GM21576 (cell line): Measurements from ENCODE around the gene LEMD1.

Experiments
- ATAC-seq: cut with Tn5 transposase; IDR thresholded peaks from one replicate; pipeline ENCODE4 v1.9.1; 2021; ENCODE audit warnings: mild to moderate bottlenecking, moderate library complexity; ENCODE audit not compliant: unreplicated experiment

The LEMD1 gene

DNA sequence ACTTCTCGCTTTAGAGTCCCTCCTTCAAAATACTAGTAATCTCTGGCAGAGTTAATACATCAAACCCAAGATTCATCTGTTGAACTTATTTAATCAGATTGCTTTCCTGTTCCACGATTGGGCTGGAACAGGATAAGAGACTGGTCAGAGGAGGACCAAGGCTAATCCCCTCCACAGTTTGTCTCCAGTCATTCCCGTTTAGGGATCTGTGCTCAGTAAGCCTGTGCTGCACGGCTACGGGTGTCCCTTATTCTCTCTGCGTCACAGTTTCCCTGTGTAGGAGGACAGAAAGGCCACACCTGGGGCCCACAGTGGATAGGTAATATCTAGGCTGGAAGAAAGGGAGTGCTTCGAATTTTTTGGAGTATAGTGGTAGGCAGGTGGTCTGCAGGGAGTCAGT lies 83.8 kb downstream of the LEMD1 start:
- no peak for ATAC-seq

DNA sequence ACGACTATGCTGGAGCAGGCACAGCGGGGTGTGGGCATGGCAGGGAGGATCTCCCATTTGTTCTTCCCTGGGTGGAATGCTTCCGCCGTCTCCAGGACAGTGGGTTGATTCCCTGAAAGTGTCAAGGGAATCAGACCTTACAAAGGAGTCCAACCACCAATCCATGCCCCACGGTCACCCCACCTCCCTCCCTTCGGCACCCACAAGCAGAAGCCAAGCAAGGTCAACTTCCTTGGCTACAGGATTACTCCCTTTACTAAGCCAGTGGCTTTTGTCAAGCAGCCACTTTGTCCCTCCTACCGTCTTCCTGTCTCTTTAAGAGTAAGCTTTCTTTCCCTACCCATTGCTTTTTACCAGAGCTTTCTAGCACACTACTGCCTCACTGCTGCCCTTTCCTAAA lies 84.4 kb downstream of the LEMD1 start:
- ATAC-seq = no peak

DNA sequence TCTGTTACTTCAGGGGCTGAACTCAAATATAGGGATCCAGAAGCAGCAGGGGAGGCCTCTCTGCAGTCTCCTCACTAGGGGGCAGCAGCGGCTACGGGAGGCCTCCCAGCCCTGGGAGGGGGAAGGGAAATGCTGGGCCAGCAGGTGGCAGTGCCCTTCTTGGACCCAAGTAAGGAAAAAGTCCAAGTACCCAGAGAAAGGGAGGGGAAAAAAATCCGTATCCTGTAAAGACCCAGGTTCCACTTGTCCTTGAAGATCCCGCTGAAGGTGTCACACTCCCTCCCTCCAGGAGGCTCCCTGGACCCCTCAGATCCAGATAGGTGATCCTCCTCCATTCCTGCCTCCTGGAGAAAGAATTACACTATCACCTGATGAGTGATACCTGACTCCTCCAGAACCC lies 86.2 kb downstream of the LEMD1 start:
- ATAC-seq = peak; percentile 51

GRCh38 chr1:205332015-205332791 lies 89.7 kb downstream of the LEMD1 start:
- no peak for ATAC-seq
